HG02763 (cell line): ENCODE results near the gene UROS.
A peak's percentile ranks its signal among the peaks of the same experiment; 100 is the strongest.

Experiments
- ATAC-seq: cut with Tn5 transposase; IDR thresholded peaks from one replicate; pipeline ENCODE4 v1.9.1; 2021; ENCODE audit warnings: mild to moderate bottlenecking, moderate library complexity; ENCODE audit not compliant: unreplicated experiment

The UROS gene

GRCh38 chr10:125838802-125839575, 15.9 kb upstream of the UROS start:
- no peak for ATAC-seq

DNA sequence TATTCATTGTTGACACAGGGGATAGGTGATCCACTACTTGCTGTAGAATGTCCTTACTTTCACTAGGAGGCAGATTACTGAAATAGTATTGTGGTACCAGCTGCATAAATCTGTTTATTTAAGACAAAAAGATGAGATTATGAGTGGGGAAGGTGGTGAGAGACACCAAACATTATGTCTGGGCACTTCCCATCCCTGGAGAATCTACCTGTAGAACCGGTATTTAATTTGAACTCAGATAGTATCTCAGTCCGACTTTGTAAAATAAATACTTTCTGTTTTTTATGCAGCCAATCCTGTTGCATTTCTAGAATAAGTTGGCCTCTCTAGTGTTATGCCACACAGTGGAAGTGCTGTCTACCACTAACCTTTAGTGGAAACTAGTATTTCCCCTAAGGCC, 13.7 kb upstream of the UROS start:
- no peak for ATAC-seq

GRCh38 chr10:125828311-125828710, 5.3 kb upstream of the UROS start:
- no peak for ATAC-seq

DNA sequence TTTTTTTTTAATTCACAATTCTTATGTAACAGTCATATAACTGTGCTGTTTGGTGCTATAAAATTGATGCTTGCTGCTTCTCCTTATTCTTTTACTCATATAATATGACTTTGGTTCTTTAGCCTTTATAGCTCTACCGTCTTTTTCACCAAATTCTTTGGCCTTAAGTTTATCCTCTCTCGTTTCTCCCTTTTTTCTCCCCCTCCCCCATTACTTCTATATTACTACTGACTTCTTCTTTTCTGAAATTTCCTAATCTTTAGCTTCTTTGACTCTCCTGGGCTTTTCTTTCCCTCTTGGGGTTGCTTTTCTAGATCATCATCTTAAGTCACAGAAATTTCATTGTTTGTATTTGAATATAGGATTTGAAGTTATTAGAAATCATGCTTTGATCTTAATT, 4.1 kb upstream of the UROS start:
- no peak for ATAC-seq

DNA sequence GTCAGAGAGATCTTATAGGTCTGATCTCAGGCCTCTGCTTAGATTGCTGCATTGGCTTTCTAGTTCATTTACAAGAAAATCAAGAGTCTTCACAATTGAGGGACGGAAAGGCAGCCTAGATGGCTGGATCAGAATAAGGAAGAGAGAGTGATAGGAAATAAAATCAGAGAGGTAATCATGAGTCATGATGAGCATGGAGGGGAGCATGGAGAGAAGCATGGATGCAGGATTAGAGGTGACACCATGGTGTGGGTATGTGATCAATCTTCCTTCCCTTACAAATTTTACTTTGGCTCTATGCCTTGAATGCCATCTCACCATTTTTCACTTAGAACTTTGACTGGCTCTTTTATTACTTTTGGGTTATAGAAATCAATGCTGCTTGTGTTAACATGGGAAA, 1.7 kb upstream of the UROS start:
- ATAC-seq: no peak

- ATAC-seq: peak; percentile 0
Observed at GRCh38 chr10:125823663-125824251, 699 bp upstream of the UROS start.

- peak; percentile 39 for ATAC-seq
Observed at GRCh38 chr10:125820701-125821100, 2.4 kb downstream of the UROS start.

GRCh38 chr10:125817337-125817946, 5.6 kb downstream of the UROS start:
- no peak for ATAC-seq

DNA sequence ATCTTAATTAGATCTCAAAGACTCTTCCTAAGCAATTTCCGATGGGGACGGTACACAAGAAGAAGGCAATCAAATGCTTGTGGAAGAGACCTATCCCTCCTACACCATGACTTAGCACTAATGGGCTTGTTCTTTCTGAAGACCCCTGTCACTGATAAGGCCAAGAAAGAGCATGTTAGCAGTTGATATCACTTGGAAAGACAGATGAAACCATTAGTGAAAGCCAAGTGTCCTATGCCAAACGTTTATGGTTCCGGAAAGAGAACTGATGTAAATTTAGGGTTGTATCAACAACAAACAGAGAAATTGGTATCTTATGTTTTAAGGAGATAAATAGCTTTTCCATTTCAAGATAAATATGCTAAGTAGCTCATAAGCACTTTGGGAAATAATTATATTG, 6.5 kb downstream of the UROS start:
- no peak for ATAC-seq

- no peak for ATAC-seq
Observed at GRCh38 chr10:125815764-125816163, 7.3 kb downstream of the UROS start.

GRCh38 chr10:125812128-125812750, 10.8 kb downstream of the UROS start:
- ATAC-seq: no peak

DNA sequence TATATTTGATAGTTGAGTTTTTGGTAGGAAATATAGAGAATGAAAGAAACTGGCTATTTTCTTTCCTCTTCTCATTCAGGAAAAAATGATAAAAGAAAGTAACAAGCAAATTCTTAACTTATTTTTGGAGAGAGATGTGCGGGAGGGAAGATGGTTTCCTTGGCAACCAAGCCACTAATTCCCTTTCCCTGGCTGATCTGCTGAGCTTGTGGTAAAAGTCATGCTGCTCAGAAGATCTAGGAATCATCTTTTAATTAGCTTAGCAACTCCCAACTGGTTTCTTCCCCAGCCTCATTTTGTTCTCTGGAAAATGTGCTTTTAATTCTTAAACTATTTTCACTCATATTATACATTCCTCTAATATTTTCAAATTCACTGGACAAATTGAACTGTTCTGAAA, 11.8 kb downstream of the UROS start:
- ATAC-seq: no peak

GRCh38 chr10:125808047-125808446, 15.0 kb downstream of the UROS start:
- ATAC-seq: no peak

DNA sequence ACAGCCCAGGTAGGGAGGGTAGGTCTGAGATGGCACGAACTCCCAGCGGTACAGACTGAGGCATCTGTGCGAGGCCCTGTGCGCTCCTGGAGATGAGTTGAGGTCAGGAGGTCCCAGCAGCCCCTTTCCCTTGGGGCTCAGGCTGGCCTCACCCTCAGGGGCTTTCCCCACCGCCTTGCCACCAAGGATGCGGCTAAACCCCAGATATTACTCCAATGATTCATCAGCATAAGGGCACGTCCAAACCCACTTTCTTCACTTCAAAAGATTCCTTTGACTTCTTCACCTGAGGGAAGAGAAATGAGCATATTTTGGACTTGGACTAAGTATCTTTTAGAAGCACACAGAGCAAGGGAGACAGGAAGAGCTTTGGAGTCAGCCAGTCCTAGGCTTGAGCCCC, 20.3 kb downstream of the UROS start:
- no peak for ATAC-seq

GRCh38 chr10:125802131-125802530, 20.9 kb downstream of the UROS start:
- ATAC-seq: no peak

- ATAC-seq: no peak
Observed at GRCh38 chr10:125801574-125801973, 21.5 kb downstream of the UROS start.

DNA sequence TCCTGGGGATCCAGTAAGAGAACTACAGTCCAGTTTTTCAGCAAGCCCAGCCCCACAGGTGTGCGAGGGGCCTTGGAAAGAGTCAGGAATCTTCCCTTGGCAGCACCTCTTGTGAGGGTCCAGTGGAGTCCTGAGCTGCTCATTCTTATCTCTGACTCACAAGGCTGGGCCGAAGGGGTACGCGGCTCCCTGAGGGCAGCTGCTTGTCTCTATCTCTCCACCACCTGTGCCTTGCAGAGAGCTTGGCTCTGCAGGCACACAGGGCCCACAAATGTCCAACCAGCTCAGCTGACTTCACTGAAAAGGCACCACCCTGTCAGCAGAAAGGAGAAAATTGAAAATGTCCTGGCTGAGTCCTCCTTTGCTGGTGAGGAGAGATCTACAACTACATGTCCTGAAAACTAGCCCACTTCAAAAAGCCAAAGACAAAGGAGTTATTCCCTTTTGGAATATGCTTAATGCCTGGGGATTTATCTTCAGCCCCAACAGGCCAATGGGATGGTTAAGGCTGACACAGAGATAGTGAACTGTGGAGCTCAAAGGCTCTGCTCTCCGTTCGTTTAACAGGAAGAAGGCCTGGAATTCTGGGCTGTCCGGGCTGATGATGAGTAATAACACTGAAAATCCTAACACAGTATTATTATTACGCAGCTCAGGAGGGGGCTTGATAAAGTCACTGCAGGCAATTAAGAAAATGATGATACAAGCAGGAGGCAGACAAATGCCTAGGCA, 23.4 kb downstream of the UROS start:
- no peak for ATAC-seq

GRCh38 chr10:125797994-125798662, 24.9 kb downstream of the UROS start:
- ATAC-seq: no peak

DNA sequence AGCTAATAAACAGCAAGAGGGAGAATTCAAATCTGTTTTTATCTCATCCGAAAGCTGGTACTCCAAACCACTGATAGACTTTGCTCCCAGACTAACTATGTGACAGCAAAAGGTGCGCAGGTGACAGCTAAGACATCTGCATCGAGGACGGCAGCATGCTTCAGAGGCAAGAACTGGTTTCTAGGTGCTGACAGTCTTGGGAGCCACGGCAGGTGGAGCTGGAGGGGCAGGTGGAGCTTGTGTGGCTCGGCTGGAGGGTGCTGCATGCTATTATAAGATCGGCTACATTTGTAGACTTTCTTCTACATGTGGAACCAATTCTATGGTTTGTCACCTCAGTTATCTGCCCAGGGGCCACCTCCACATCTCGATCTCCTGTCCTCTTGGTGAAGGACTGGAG, 25.6 kb downstream of the UROS start:
- ATAC-seq: no peak

DNA sequence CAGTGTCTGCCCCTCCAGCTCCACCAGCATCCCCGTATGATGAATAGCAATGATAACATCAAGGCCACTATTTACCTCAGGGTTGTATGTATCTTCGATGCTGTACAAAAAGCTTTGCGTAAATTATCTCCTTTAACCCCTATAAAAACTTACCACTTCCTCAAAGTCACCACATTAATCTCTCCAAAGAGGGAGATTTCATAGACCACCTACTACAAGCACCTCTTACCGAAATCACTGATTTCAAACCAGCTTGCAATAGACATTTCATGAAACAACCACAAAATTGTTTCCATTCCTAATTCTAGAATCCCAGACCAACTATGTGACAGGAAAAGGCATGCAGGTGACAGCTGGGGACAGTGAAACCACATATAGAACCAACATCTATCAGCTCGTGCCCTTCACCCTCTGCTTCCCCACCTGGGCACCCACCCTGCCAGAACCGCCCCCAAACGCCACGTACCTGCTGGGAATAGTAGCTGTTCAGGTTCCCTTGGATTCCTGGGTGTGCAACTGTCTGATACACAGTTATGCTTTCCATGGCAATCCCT, 27.3 kb downstream of the UROS start:
- ATAC-seq: no peak
